DMS153 treated with DMSO at 0.1 percent for 48 hours (cell line): ENCODE data around the gene CPD.
"Not testable (repeated sequence)": the region's sequence is repeated elsewhere in the genome, so short reads cannot be mapped to it uniquely, and the experiment has no call there.

Source experiments
- DNase-seq: peaks from one replicate; lab custom pipeline; 2025; ENCODE audit not compliant: unreplicated experiment; lab: John Stamatoyannopoulos, UW

Gene CPD

DNA sequence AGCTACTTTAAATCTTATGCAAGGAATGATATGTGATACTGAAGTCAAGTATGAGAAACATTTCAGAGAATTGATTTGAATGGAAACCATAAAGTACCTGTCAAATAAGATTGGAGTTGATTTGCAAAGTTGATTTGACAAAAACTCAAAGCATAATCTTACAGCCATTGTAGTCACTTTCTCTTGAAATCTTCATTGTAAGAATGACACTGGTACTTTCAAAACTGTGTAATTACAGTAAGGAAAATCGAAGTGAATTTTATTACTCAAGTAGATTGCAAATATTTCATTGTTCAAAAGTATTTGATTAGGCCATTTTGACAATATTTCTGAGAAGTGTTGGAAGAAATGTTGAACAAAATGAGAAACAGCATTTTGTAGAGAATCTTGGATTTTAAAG is 3.6 kb downstream of the CPD start:
- no peak for DNase-seq

DNA sequence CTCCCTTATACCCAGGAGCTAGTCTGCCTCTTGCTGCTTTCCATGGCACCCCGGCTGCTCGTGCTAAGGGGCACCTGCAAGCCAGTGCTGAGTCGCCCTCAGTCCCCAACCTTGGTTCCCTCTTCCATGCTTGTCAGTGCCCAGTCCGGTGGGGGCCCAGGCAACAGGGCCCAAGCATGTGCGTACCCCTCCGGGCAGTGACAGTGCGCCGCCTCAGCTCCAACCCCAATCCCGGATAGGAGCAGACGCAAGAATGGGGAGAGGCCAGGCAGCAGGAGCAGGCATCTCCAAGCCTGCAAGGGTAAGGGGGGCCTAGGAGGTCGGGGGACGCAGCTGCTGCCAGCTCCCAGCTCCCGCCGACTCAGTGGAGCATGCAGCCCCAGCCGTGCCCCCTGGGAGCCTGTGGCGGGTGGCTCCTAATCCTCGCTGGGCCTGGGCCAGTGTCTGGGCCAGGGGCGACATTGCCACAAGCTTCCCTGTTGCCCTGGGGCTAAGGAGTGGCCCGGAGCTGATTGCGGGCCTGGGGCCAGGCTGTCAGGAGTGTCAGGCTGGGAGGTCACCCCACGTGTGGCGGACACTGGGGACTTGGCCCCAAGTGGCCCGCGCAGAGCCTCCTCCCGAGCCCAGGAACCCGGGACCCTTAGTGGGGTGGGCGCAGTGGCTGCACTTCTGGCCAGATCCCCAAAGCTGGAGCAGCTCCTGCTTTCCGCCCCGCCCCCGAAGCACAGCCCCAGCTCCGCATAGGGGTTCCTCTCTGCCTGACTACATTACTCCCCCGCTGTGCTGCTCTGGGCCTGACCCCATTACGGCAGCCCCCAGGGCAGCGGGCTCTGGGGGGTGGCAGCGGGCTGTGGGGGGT is 9.8 kb downstream of the CPD start:
- DNase-seq: no peak

GRCh38 chr17:30389756-30390300 is 11.1 kb downstream of the CPD start:
- DNase-seq: no peak

- DNase-seq: no peak
Observed at GRCh38 chr17:30391534-30391933, 12.8 kb downstream of the CPD start.

GRCh38 chr17:30393491-30393890 is 14.8 kb downstream of the CPD start:
- DNase-seq: no peak

DNA sequence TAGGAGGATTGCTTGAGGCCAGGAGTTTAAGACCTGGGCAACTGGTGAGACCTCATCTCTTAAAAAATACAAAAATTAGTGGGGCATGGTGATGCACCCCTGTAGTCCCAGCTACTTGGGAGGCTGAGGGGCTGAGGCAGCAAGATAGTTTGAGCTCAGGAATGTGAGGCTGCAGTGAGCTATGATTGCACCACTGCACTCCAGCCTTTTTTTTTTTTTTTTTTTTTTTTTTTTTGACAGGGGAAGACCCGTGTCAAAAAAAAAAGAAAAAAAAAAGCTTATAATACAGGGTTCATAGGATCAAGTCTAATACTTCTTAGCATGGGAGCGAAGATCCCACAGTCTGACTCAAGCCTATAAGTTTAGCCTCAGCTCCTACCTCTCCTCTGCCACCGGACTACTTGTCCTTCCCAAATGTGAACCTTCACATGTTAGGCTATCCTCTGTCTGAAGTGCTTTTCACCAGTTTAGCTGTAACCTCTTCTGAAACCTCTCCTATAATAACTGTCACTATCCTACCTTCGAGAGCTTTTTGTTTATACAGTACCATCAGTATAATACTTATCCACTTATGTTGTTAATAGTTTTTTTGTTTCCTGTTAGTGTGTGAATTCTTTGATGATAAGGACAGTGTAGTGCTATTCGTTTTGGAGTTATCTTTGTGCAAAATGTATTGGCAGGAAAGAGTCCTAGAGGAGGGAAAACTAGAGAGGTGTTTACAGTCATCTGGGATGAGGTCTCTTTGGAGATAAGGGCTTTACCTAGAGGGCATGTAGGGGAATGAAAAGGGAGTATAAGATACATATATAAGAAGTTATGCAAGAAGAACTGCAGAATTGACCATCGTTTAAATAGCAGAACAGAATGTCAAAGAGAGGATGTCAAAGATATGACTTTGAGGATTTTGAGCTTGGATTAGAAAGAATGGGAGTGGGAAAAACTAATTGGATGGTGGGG is 15.5 kb downstream of the CPD start:
- DNase-seq: peak; percentile 40

DNA sequence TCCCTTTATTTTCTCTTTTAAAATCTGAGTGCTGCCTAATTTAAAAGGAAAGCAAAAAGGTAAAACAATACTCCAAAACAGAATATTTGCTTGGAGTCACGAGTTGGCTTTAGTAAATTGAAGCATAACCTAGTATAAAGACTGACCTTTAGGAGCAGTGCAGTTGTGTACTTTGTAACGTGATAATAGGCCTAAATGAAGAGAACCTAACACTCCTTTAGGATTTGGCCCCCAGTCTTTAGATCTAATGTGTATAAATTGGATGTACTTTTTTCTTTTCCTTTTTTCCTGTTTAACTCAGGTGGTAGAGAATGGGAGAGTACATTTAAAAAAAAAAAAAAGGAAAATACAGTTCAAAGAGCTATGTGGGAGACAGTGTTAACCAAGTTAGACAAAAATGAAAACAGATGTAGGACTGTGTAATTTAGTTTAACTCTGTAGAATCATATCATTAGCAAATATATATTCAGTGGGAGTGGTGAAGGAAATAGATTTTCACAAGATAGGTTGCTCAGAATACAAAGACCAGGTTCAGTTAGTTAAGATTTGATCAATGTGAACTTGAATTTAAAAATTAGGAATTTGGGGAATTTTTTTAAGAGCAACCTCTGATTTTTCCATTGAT is 16.8 kb downstream of the CPD start:
- DNase-seq: peak; percentile 31

GRCh38 chr17:30396129-30396528 is 17.4 kb downstream of the CPD start:
- no peak for DNase-seq

DNA sequence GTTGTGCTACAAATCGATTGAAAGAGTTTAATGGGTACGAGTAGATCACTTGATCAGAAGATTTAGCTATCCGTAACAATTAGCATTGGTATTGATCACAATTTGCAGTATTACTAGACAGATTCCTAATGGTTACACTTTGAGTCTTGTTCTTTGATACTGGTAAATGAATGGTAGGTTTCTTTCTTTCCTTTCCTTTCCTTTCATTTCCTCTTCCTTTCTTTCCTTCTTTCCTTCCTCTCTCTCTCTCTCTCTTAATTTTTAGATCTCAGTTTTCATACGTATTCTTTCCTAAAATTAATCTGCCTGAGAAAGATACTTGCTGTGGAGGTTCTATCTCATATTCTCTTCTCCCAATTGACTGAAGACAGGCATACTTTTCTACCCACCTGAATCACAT is 17.9 kb downstream of the CPD start:
- no peak for DNase-seq

DNA sequence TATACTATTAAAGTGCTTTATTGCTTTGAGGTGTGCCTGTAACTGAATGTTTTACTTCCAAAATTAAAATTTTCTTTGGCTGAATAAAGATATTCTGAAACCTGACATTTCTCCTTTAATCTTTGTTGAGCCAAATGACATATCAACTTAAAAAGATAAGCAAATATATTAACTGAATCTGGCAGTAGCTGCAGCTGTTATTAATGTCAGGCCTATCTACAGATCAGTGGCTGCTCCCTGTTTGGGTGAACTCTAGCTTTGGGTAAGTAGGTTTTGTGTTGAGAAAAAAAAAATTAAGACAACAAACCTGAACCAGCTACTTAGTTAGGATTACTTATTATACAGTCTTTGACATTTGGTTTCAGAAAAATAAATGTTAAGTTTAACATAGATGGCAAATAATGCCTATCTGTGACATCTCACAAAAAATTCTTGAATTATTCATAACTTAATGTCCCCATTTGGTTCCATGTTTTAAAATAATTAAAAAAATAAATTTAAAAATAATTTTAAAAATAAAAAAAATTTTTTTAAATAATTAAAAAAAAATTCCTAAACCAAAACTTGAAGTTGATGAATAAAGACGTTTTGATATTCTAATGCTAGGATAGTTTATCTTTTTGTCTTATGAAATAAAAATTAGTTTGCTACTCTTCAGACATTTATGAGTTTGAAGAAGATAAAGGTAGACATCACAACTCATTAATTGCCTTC is 19.8 kb downstream of the CPD start:
- DNase-seq: no peak

GRCh38 chr17:30401097-30401496 is 22.4 kb downstream of the CPD start:
- DNase-seq: no peak

DNA sequence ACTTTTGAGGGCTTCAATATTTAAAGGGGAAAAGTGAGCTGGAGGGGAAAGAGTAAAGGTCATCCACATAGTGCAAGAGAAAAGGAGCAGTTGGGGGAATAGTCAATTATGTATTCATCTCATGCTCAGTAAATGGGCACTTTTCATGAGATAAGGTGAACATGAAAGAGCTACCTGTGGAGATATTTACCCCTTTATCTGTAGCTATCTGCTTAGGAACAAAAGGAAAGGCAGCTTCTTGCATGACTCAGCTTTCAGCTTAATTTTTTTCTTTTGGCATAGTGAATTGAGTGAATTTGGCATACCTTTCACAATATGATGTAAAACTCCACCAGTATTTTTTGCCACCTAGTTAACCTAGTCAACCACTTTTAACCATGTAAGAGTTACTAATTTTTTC is 26.4 kb downstream of the CPD start:
- no peak for DNase-seq

- not testable (repeated sequence) for DNase-seq
Observed at GRCh38 chr17:30410627-30411026, 31.9 kb downstream of the CPD start.

DNA sequence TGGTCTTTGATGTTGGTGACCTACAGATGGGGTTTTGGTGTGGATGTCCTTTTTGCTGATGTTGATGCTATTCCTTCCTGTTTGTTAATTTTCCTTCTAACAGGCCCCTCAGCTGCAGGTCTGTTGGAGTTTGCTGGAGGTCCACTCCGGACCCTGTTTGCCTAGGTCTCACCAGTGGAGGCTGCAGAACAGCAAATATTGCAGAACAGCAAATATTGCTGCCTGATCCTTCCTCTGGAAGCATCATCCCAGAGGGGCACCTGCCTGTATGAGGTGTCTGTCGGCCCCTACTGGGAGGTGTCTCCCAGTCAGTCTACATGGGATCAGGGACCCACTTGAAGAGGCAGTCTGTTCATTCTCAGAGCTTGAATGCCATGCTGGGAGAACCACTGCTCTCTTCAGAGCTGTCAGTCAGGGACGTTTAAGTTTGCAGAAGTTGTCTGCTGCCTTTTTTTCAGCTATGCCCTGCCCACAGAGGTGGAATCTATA is 33.3 kb downstream of the CPD start:
- DNase-seq: not testable (repeated sequence)

DNA sequence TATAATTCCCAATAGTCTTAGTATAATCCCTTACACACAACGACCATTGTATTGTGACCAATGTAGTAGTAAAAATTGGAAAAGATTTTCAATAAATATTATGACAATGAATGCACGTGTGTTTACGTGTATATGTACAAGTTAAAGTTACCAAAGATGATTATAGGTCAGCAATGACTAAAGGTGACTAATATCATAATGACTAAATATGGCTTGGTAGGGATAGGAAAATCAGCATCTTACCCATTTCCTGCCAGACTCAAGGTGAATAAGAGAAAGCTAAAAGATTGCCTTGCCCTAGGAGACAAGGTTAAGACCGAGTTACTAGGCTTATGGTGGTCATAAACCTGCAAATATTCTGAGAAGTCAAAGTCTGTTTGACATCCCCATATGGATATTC is 34.4 kb downstream of the CPD start:
- DNase-seq: no peak

DNA sequence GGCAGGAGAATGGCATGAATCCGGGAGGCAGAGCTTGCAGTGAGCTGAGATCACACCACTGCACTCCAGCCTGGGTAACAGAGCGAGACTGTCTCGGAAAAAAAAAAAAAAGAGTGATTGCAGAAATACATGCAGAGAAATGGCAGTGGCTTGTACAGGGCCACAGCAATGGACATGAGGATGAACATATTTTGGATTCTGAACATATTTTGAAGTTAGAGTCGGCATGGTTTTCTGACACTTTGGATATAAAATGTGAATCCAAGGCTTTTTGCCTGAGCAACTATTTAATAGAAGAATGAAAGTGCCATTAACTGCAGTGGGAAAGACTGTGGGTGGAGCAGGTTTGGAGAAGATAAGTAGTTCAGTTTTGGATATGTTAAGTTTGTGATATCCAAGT is 35.8 kb downstream of the CPD start:
- DNase-seq: no peak

GRCh38 chr17:30415491-30415890 is 36.8 kb downstream of the CPD start:
- DNase-seq: no peak

- DNase-seq: not testable (repeated sequence)
Observed at GRCh38 chr17:30418070-30418469, 39.3 kb downstream of the CPD start.

- no peak for DNase-seq
Observed at GRCh38 chr17:30421592-30421991, 42.9 kb downstream of the CPD start.

- DNase-seq: no peak
Observed at GRCh38 chr17:30422171-30422570, 43.4 kb downstream of the CPD start.
